OCI-LY7 (cell line): ENCODE data around the gene EGFL7.

Source experiments
- CTCF ChIP-seq: fragments of 200-600 bp; sonication (generic); conservative IDR thresholded peaks from 2 replicates; pipeline ENCODE4 v1.5.1; 2014; ENCODE audit warnings: mild to moderate bottlenecking, antibody characterized with exemption, low read length, moderate library complexity, mixed read lengths
- EZH2phosphoT487 ChIP-seq: fragments of 200-600 bp; sonication (generic); IDR thresholded peaks from 2 replicates; pipeline ENCODE4 v1.6.1; 2018; ENCODE audit warnings: low read depth, borderline replicate concordance, mild to moderate bottlenecking, mixed run types, antibody characterized with exemption, low read length, moderate library complexity, mixed read lengths

- TF ChIP-seq CTCF (no peak), EZH2phosphoT487 (no peak)
Observed at GRCh38 chr9:136711751-136712689, 49.3 kb downstream of the EGFL7 start, which contains the start of gene DIPK1B.
